ENCODE measurements around the gene GPR55. TPM values are rescaled to one million over a fixed set of nuclear protein-coding genes. Genes with fewer than 3 reads are reported as not detected.

GPR55 gene
- polyA plus RNA-seq, 3 donors, result 0.05 to 0.18 (median 0.11) TPM

- H3K27ac ChIP-seq (ENCODE audit: low read depth, low read length), result no peak overlapping the region
- WGBS, 3 donors, result 88 to 93% (median 91%) methylated on average over 10 of the region's 10 CpGs
Measured at GRCh38 chr2:230952226-230952956, 27.3 kb upstream of the GPR55 start.

DNA sequence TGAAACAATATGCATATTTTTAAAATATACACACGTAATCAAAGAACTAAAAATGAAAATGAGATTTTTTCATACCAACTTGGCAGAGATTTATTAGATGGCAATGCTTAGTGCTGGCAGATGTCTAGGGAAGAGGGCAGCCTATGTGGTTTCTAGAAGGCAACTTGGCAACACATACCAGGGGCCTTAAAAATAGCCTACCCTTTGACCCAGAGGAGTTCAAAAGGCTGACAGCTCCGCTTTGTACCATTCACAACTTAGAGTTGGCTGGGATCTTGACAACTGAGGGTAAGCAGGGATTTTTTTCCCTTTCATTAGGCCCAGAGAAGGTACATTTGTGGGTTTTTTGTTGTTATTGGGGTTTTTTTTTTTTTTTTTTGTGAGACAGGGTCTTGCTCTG is 26.4 kb upstream of the GPR55 start:
- WGBS, 3 donors, result 64 to 86% (median 72%) methylated on average over 2 of the region's 2 CpGs
- no peak overlapping the region for H3K27ac ChIP-seq (ENCODE audit: low read depth, low read length)

- 88 to 93% (median 92%) methylated on average over 10 of the region's 10 CpGs for WGBS, 3 donors
- H3K27ac ChIP-seq (ENCODE audit: low read depth, low read length), result no peak overlapping the region
Measured at GRCh38 chr2:230950874-230951339, 25.9 kb upstream of the GPR55 start.

DNA sequence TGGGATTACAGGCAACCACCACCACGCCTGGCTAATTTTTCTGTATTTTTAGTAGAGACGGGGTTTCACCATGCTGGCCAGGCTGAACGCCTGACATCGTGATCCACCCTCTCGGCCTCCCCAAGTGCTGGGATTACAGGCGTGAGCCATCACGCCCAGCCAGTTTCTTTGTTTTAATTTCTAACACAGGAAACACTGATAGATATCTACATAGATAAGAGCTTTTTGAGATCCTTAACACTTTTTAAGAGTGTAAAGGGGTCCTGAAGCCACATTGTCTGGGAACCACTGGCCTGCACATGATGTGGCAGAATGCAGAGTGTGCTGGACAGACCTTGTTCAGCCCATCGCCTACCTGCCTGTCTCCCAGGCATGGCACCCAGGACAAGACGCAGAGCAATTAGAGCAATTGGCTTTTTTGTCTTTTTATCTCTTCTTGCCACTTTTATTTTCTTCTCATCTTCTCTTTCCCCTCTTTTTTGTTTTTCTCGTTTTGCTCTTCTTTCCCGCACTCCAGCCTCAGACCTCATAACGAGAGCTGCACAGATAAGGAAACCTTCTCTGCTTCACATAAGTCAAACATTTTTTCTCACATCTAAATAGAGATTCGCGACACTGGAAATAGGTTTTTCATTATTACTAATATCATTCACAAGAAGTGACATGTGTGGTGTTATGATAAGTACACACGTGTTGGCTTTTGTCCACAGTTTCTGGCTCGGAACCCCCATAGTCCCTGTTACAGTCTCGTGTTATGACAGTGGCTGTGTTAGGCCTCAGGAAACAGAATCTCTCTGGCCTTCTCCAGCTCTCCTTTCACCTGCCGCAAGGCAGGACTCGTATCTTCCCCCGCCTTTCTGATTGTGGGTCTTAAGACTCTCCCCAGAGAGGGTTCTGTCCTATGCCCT is 25.2 kb upstream of the GPR55 start:
- H3K27ac ChIP-seq (ENCODE audit: low read depth, low read length), result no peak overlapping the region
- 87 to 89% (median 88%) methylated on average over 20 of the region's 20 CpGs for WGBS, 3 donors

DNA sequence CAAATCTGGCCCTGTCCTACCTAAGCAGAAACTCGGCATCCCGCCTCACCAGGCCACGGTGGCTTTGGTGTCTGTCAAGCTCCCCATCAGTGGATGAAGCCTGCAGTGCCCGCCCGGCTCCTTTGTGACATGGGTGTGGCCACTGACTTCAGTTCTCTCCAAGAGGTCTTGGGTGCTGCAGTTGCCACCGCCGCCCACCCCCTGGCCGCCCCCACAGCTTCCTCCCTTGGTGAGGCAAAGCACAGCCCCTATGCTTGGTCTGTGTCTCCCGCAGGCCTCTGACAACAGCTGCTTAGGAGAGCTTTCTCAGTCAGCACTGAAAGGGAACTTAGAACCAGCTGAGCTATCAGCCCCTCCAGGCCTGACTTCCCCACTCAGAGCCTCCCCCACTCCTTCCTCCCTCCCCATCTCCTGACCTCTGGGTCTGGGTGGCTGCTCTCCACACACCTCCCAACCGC is 22.9 kb upstream of the GPR55 start:
- WGBS, 3 donors, result 62 to 83% (median 65%) methylated on average over 10 of the region's 10 CpGs
- no peak overlapping the region for H3K27ac ChIP-seq (ENCODE audit: low read depth, low read length)

GRCh38 chr2:230947235-230947576 is 22.2 kb upstream of the GPR55 start:
- WGBS, 3 donors, result 79 to 96% (median 91%) methylated on average over 3 of the region's 3 CpGs
- H3K27ac ChIP-seq (ENCODE audit: low read depth, low read length), result no peak overlapping the region

- 84 to 91% (median 84%) methylated on average over 7 of the region's 7 CpGs for WGBS, 3 donors
- H3K27ac ChIP-seq (ENCODE audit: low read depth, low read length), result no peak overlapping the region
Measured at GRCh38 chr2:230946429-230947234, 21.6 kb upstream of the GPR55 start.

DNA sequence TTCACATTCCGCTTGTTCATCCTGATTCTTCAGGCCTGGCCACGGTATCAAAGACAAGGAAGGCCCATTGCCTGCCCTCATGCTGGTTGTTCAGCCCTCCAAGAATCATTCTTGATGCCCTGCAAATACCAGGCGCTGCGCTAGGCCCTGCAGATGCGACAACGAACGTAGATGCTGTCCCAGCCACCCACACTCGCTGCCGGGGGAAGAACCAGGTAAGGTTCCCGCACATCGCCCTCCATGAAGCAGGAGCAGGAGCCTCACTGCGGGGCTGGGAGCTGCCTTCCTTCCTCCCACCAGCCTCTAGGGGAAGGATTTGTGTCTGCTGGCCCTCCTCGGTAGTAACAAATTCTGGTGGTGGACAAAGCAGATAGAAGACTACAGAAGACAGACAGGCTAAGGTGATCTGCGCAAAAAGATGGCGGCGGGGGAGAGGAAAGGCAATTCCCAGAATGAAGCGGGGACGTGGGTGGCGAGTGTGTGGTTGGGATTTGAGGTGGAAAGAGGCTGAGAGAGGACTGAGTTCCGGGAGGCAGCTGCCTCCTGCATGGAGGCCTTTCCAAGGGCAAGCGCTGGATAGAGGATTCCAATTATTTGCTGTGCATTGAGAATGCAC is 19.8 kb upstream of the GPR55 start:
- 90 to 95% (median 95%) methylated on average over 21 of the region's 21 CpGs for WGBS, 3 donors
- H3K27ac ChIP-seq (ENCODE audit: low read depth, low read length), result no peak overlapping the region

DNA sequence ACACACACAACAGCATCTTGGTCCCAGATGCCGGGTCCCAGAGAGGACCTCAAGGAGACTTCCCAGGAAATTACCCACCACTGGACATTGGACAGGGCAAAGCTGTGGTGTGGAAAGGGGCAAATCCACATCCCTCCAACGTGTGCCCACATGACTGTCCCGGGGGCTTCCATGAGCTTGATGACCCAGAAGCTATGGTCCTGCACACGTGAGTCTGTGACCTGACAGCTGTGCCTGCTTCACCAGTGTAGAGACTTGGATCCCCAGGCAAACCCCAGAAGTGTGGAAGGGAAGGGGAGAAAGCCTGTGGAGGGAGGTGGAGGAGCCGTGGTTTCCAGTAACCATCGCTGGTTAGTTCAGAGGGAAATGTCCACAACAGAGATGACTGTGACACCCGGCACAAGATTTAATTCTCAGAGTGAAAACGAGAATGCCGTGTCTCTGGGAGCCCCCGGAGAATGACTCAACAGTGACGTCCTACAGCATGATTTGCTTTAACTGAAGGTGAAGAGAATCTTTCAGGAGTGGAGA is 19.1 kb upstream of the GPR55 start:
- no peak overlapping the region for H3K27ac ChIP-seq (ENCODE audit: low read depth, low read length)
- WGBS, 3 donors, result 68 to 82% (median 71%) methylated on average over 11 of the region's 11 CpGs

- no peak overlapping the region for H3K27ac ChIP-seq (ENCODE audit: low read depth, low read length)
- WGBS, 3 donors, result 47 to 59% (median 57%) methylated on average over 19 of the region's 19 CpGs
Measured at GRCh38 chr2:230942920-230943896, 18.2 kb upstream of the GPR55 start.

DNA sequence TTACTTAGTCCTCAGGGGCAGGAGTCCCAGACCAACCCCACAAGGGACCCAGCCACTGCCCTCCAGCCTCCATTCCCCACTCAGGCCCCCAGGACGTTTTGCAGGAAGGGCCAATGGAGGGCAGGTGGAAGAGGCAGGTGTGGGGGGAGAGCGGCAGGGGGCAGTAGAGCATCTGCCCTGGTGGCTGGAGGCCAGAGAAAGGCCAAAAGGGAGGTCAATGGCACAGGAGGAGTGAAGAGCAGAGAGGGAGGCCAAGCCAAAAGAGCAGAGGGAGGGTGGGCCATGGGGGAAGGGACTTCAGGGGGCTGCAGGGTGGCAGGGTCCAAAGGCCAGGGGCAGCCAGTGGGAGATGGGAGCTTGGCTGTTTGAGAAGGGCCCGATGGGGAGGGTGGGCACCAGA is 17.3 kb upstream of the GPR55 start:
- H3K27ac ChIP-seq (ENCODE audit: low read depth, low read length), result no peak overlapping the region
- WGBS, 3 donors, result 63 to 75% (median 72%) methylated on average over 3 of the region's 3 CpGs

DNA sequence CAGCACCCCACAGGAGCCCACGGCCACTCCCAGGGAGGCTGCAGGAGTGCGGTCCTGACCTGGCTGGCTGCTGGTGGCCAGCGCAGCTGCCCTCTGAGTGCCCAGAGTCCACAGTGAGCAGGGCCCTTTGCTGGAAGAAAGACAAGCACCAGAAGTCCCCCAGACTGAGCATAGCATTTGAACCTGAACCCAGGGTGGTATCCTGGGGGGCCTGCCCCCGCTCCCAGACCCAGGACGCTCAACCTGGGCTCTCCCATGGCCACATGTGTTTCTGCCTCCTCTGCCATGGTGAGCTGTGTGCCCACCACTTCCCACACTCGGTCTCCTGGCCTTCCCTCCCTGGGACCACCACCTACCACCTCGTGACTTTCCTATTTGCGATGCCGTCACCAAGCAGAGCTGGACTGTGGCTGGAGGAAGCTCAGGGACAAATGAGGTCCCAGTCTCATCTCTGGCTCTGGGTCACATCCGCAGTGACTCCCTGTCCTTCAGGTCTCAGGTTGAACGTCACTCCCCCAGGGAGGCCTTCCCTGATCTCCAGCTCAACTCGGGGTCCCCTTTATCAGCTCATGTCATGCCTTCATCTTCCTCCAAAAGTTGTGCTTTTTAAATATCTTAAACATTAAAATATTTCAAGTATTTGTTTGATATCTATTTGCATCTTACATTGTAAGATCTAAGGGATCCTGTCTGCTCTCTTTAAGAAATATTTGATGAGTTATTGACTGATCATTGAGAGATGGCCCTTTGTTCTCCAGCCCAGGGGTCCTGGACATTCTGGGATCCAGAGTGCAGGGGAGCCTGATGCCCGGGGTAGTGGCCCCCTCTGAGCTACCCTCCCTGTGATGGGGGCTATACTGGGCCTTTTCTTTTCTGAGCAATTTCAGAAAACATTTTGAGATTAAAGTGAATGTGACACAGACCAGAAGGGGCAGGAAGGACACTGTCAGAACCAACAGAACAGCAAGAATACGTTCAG is 16.4 kb upstream of the GPR55 start:
- 64 to 82% (median 78%) methylated on average over 14 of the region's 14 CpGs for WGBS, 3 donors

DNA sequence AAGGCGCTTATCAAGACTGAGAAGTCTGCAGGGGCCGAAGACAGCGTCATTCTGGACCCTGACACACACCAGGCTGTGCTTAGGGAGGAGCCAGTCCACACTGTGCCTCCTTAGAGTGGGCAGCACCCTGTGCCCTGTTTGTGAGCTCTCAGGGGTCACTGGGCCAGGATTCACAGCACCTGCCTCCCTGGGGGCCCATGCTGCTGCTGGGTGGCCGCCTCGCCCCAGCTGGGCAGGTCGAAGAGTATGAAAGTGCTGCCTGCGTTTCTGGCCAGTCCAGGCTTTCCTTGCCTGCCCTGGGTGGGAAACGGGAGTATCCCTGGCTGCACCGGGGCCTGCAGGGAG is 15.4 kb upstream of the GPR55 start:
- H3K27ac ChIP-seq (ENCODE audit: low read depth, low read length), result no peak overlapping the region
- WGBS, 3 donors, result 77 to 84% (median 84%) methylated on average over 9 of the region's 9 CpGs

More for the DNA sequence above, 16.4 kb upstream of the GPR55 start:
- no peak overlapping the region for H3K27ac ChIP-seq (ENCODE audit: low read depth, low read length)

- WGBS, 3 donors, result 76 to 85% (median 85%) methylated on average over 18 of the region's 18 CpGs
- H3K27ac ChIP-seq (ENCODE audit: low read depth, low read length), result no peak overlapping the region
Measured at GRCh38 chr2:230939691-230940470, 14.8 kb upstream of the GPR55 start.

DNA sequence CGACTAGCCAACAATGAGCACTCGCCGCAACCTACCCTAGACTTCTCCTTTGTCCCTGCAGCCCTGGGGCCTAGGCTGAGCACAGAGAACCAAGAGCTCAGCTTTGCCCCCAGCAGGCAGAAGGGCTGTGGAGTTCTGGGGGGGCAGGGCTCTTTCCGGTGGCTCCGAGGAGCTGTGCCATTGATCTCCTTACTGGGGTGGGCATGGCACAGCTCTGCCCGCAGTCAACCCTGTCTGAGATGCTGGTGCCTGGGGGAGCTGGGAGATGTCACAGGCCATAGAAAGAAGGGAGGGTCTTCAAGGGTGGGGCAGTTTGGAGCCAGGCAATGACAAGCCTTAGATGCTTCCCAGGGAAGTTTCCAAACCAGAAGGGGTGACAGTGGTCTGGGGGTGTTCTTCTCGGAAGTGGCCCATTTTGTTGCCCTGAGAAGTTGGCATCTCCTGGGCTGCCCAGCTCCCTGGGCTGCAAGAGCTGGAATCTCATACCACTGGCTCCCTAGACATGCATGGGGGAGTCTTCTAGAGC is 14.1 kb upstream of the GPR55 start:
- H3K27ac ChIP-seq (ENCODE audit: low read depth, low read length), result no peak overlapping the region
- 93 to 95% (median 95%) methylated on average over 7 of the region's 7 CpGs for WGBS, 3 donors
